Measurements from ENCODE around the gene RNF207.

DNA sequence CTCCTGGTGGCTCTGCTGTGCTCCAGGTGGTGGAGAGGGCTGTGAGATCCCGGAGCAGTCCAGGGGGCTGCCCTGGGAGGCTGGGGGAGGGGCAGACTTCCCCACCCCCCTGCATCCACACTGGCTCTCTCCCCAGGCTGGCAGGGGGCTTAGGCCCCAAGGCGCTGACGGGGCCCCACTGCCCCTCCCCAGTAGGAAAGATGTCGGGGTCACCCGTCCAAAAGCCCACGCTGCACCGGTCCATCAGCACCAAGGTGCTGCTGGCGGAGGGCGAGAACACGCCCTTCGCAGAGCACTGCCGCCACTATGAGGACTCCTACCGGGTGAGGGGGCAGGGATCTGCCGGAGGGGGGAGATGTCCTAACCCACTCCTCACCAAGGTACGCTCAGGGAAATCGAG is 5.8 kb downstream of the RNF207 start:
- TF ChIP-seq, protein P1, sequence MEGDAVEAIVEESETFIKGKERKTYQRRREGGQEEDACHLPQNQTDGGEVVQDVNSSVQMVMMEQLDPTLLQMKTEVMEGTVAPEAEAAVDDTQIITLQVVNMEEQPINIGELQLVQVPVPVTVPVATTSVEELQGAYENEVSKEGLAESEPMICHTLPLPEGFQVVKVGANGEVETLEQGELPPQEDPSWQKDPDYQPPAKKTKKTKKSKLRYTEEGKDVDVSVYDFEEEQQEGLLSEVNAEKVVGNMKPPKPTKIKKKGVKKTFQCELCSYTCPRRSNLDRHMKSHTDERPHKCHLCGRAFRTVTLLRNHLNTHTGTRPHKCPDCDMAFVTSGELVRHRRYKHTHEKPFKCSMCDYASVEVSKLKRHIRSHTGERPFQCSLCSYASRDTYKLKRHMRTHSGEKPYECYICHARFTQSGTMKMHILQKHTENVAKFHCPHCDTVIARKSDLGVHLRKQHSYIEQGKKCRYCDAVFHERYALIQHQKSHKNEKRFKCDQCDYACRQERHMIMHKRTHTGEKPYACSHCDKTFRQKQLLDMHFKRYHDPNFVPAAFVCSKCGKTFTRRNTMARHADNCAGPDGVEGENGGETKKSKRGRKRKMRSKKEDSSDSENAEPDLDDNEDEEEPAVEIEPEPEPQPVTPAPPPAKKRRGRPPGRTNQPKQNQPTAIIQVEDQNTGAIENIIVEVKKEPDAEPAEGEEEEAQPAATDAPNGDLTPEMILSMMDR (conservative IDR thresholded peaks at IDR 0.05; ENCODE audit: low read depth, low read length): no peak
- TF ChIP-seq POLR2A (IDR thresholded peaks at IDR 0.05; ENCODE audit: low read depth, low read length): no peak
- TF ChIP-seq, protein P2, sequence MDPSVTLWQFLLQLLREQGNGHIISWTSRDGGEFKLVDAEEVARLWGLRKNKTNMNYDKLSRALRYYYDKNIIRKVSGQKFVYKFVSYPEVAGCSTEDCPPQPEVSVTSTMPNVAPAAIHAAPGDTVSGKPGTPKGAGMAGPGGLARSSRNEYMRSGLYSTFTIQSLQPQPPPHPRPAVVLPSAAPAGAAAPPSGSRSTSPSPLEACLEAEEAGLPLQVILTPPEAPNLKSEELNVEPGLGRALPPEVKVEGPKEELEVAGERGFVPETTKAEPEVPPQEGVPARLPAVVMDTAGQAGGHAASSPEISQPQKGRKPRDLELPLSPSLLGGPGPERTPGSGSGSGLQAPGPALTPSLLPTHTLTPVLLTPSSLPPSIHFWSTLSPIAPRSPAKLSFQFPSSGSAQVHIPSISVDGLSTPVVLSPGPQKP (IDR thresholded peaks at IDR 0.05; ENCODE audit: borderline replicate concordance, low read depth, low read length): no peak
- TF ChIP-seq, protein P3, sequence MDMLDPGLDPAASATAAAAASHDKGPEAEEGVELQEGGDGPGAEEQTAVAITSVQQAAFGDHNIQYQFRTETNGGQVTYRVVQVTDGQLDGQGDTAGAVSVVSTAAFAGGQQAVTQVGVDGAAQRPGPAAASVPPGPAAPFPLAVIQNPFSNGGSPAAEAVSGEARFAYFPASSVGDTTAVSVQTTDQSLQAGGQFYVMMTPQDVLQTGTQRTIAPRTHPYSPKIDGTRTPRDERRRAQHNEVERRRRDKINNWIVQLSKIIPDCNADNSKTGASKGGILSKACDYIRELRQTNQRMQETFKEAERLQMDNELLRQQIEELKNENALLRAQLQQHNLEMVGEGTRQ (IDR thresholded peaks at IDR 0.05; ENCODE audit: low read depth, low read length): no peak
- TF ChIP-seq RCOR1 (IDR thresholded peaks at IDR 0.05; ENCODE audit: insufficient replicate concordance, low read length): no peak
